B cell (primary cell): ENCODE measurements around the gene CHIA. TPM values are rescaled to one million over a fixed set of nuclear protein-coding genes. Genes with fewer than 3 reads are reported as not detected.

Experiments used
- ATAC-seq: fragments of 200-7000 bp; cut with Tn5 transposase; one replicate; pipeline ENCODE4 v1.10.0; 2021; ENCODE audit warnings: low read depth, mild to moderate bottlenecking, moderate number of reproducible peaks, moderate library complexity
- CTCF ChIA-PET: fragments of 350-600 bp; sonication (Branson Sonifier 250); formaldehyde crosslinking; loops from one replicate; lab custom pipeline; 2021; ENCODE audit warnings: antibody characterized with exemption, inconsistent platforms; lab: Charles Lee
- POLR2A ChIA-PET: fragments of 350-600 bp; sonication (Branson Sonifier 250); formaldehyde crosslinking; loops from one replicate; lab custom pipeline; 2021; ENCODE audit warnings: antibody characterized with exemption; lab: Charles Lee
- DNase-seq: peaks from one replicate; pipeline ENCODE4 v3.0.0; 2013
- H2AFZ ChIP-seq: 2 replicates; pipeline ENCODE4 v1.6.1; 2012; ENCODE audit warnings: mild to moderate bottlenecking, low read depth, low read length; ENCODE audit not compliant: insufficient read depth, poor library complexity, severe bottlenecking
- H3K27ac ChIP-seq, 2 donors: 1 replicate in 1 of 2; 2 replicates in 1 of 2; pipeline ENCODE4 v1.5.1; 2012 to 2013; ENCODE audit warnings: low read length in 2 of 2, mild to moderate bottlenecking in 2 of 2, moderate library complexity in 1 of 2
- H3K27me3 ChIP-seq, 4 experiments: fragments of 200-600 bp in 1 of 4; sonication (generic) in 1 of 4; replicated peaks in 1 of 4; 1 replicate in 2 of 4; 2 replicates in 2 of 4; pipeline versions ENCODE4 v1.6.1 to v1.7.0; 2013 to 2016; ENCODE audit warnings: low read length in 3 of 4, mild to moderate bottlenecking in 2 of 4, mixed read lengths in 1 of 4, moderate library complexity in 1 of 4; ENCODE audit not compliant: insufficient read depth in 4 of 4, control insufficient read depth in 3 of 4; ENCODE audit errors: control extremely low read depth in 1 of 4
- H3K36me3 ChIP-seq, 2 experiments: replicated peaks in 1 of 2; 1 replicate in 1 of 2; 2 replicates in 1 of 2; pipeline versions ENCODE4 v1.6.1 to v1.7.1; 2013; ENCODE audit warnings: low read length in 1 of 2; ENCODE audit not compliant: insufficient read depth in 2 of 2, control insufficient read depth in 1 of 2; ENCODE audit errors: control extremely low read depth in 1 of 2, extremely low read depth in 1 of 2
- H3K4me1 ChIP-seq, 2 donors: fragments of 200-600 bp in 1 of 2; sonication (generic) in 1 of 2; 1 replicate in 1 of 2; 2 replicates in 1 of 2; pipeline versions ENCODE4 v1.5.1 to v1.6.1; 2013 to 2017; ENCODE audit warnings: low read length in 2 of 2; ENCODE audit not compliant: control insufficient read depth in 2 of 2, insufficient read depth in 2 of 2
- H3K4me2 ChIP-seq: replicated peaks from 2 replicates; pipeline ENCODE3; 2012; ENCODE audit warnings: mild to moderate bottlenecking, low read depth, low read length; ENCODE audit not compliant: poor library complexity, severe bottlenecking
- H3K4me3 ChIP-seq, 5 experiments: fragments of 200-600 bp in 1 of 5; sonication (generic) in 1 of 5; 1 replicate in 3 of 5; 2 replicates in 2 of 5; pipeline versions ENCODE4 v1.5.1 to v1.7.0; 2011 to 2016; ENCODE audit warnings: low read length in 4 of 5, mild to moderate bottlenecking in 4 of 5, low read depth in 2 of 5, control low read depth in 1 of 5, moderate library complexity in 1 of 5; ENCODE audit not compliant: insufficient read depth in 1 of 5; ENCODE audit errors: control extremely low read depth in 1 of 5, extremely low read depth in 1 of 5
- H3K79me2 ChIP-seq: fragments of 200-600 bp; sonication (generic); one replicate; pipeline ENCODE4 v1.6.0; 2016; ENCODE audit warnings: low read length; ENCODE audit not compliant: control insufficient read depth, insufficient read depth
- H3K9ac ChIP-seq: fragments of 200-600 bp; sonication (generic); 2 replicates; pipeline ENCODE4 v1.6.1; 2017; ENCODE audit warnings: mild to moderate bottlenecking, low read length, moderate library complexity
- H3K9me3 ChIP-seq, 3 donors: one replicate each; pipeline versions ENCODE4 v1.6.1 to v1.7.1; 2013; ENCODE audit warnings: low read length in 2 of 3; ENCODE audit not compliant: control insufficient read depth in 2 of 3, insufficient read depth in 1 of 3; ENCODE audit errors: control extremely low read depth in 1 of 3
- H4K20me1 ChIP-seq: 2 replicates; pipeline ENCODE4 v1.6.0; 2012; ENCODE audit warnings: mild to moderate bottlenecking, low read length; ENCODE audit not compliant: insufficient read depth, control insufficient read depth, poor library complexity, severe bottlenecking
- H3K27ac Mint-ChIP-seq: one replicate; pipeline ENCODE4 v1.8.0; 2021; ENCODE audit warnings: mixed read lengths
- H3K27me3 Mint-ChIP-seq: one replicate; pipeline ENCODE4 v1.8.0; 2021; ENCODE audit warnings: mixed read lengths
- H3K4me1 Mint-ChIP-seq: one replicate; pipeline ENCODE4 v1.8.0; 2021; ENCODE audit warnings: mixed read lengths
- H3K4me3 Mint-ChIP-seq: one replicate; pipeline ENCODE4 v1.8.0; 2021; ENCODE audit warnings: mixed read lengths
- H3K9me3 Mint-ChIP-seq: one replicate; pipeline ENCODE4 v1.8.0; 2022; ENCODE audit warnings: mixed read lengths; ENCODE audit not compliant: insufficient read depth
- EZH2 ChIP-seq: IDR thresholded peaks from 2 replicates; pipeline ENCODE4 v1.6.1; 2012; ENCODE audit warnings: borderline replicate concordance, low read depth, mild to moderate bottlenecking, moderate library complexity, low read length; ENCODE audit not compliant: insufficient read depth, poor library complexity, severe bottlenecking
- WGBS: methylation state at CpG from one replicate; pipeline ENCODE4 v1.1.5; 2013; ENCODE audit warnings: missing lambda C conversion rate; ENCODE audit not compliant: insufficient coverage; 5-methylcytosine and 5-hydroxymethylcytosine counted together
- intact Hi-C: fragments of 100-400 bp; cut with micrococcal nuclease; formaldehyde crosslinking; loops from one replicate; pipeline ENCODE4 v1.10.0; 2022
- polyA plus RNA-seq: library from polyadenylated mRNA; depleted of rRNA; stranded (reverse); fragments of >200 nt; gene quantifications from 2 replicates; pipeline ENCODE4 v1.2.3, GENCODE V29; 2012
- total RNA-seq, 2 donors: library from RNA; stranded (reverse); fragments of 120-200 nt in 1 of 2; gene quantifications; 1 replicate in 1 of 2; 2 replicates in 1 of 2; pipeline versions ENCODE4 v1.2.3 to v1.2.4, GENCODE V29; 2013 to 2022
- TF ChIP-seq, protein P1 (sequence below): fragments of 200-600 bp; IDR thresholded peaks from one replicate; pipeline ENCODE4 v1.8.0; 2022; ENCODE audit warnings: antibody characterized with exemption, mild to moderate bottlenecking

CHIA gene
- total and polyA plus RNA-seq, 2 donors (not counting 1 experiment from before 2014, with no cell fraction given) = not detected

DNA sequence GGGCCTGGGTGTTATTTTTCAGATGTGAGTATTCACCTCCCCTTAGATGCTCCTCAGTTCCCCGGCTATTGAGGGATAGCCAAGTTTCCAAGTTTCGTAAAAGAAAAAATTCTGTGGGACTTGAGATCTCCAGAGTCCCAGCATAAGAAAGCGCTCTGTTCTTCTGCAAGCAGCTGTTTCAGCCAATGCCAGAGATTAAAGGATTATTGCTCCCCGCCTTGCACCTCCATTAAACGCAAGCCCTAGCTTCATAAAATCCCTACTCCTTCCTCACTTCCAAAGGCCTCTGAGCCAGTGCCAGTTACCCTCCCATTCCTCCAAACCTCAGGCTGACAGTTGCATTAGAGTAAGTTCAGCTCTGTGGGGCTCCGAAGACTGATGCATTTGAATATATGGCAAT is 56.4 kb downstream of the CHIA start:
- peak overlapping the region; percentile 75 for H2AFZ ChIP-seq
- POLR2A ChIA-PET = interaction anchor here (1.4 kb wide), 1 partner anchor 131 kb away, joined by 9 read pairs; no protein-coding TSS in a partner anchor

DNA sequence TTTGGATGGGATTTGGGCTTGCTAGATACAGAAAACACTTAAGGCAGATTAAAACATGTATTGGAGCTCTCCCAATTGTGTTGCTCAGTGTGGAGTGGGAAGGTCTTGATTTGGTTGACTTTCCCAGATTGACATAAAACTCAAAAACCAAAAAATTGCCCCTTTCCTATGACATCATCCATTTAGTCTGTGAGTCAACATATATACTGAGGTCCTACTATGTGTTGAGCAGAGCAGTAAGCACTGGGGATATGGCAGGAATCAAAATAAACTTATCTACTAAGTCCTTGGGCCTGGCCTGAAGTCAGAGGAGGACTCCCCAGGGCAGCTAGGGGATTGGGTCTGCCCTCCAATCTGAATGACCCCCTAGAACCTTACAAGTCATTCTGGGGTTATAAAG is 61.0 kb downstream of the CHIA start:
- no peaks in the 10 kb centered on the region for H4K20me1 ChIP-seq
- no peaks in the 10 kb centered on the region for H3K27me3 Mint-ChIP-seq
- no peaks in the 10 kb centered on the region for H3K27me3 ChIP-seq
- no peak overlapping the region for H3K27ac Mint-ChIP-seq
- H3K4me3 Mint-ChIP-seq = no peak overlapping the region
- no peaks in the 10 kb centered on the region for H3K9me3 Mint-ChIP-seq
- intact Hi-C loops = no loop called here
- peaks cover 4% of the 10 kb centered on the region for H3K4me1 Mint-ChIP-seq
- H3K79me2 ChIP-seq = no peaks in the 10 kb centered on the region
- TF ChIP-seq EZH2 = no peak
- no peak overlapping the region for H3K9ac ChIP-seq
- H3K27ac ChIP-seq = no peak overlapping the region
- H3K36me3 ChIP-seq = no peaks in the 10 kb centered on the region
- DNase-seq (no peak), ATAC-seq (no peak)
- ChIA-PET POLR2A (no interaction called here), CTCF (no interaction called here)
- no peak overlapping the region for H3K4me2 ChIP-seq
- H2AFZ ChIP-seq = no peak overlapping the region
- H3K9me3 ChIP-seq = no peaks in the 10 kb centered on the region
- no peak overlapping the region for H3K4me3 ChIP-seq
- peaks cover 4% of the 10 kb centered on the region in 2 donors for H3K4me1 ChIP-seq

More for the DNA sequence above, 56.4 kb downstream of the CHIA start:
- Histone ChIP-seq H3K4me2 (peak overlapping the region; percentile 79), H3K36me3 (no peaks in the 10 kb centered on the region), H3K9me3 (no peaks in the 10 kb centered on the region), H4K20me1 (no peaks in the 10 kb centered on the region), H3K79me2 (no peaks in the 10 kb centered on the region), H3K27ac (peak overlapping the region; percentile 71 to 78), H3K4me3 (peak overlapping the region in 3 of 5 experiments; percentile 66 to 75 (median 72)), H3K9ac (peak overlapping the region; percentile 66), H3K4me1 (peaks cover 9 to 16% of the 10 kb centered on the region in 2 donors), H3K27me3 (no peaks in the 10 kb centered on the region)
- ATAC-seq = no peak
- peak overlapping the region; percentile 95 for H3K27ac Mint-ChIP-seq
- no peaks in the 10 kb centered on the region for H3K9me3 Mint-ChIP-seq
- intact Hi-C loops = loop anchor here (2.0 to 10.0 kb wide), 5 partner anchors 60 to 562 kb away; partner anchors contain the start of genes CEPT1 and DRAM2
- H3K4me3 Mint-ChIP-seq = peak overlapping the region; percentile 97
- CTCF ChIA-PET = interaction anchor here (0.8 to 2.9 kb wide), 9 partner anchors 13 to 131 kb away, joined by 3 to 14 read pairs (median 5); no protein-coding TSS in a partner anchor
- WGBS = 92% methylated on average over 4 of the region's 6 CpGs
- no peak for TF ChIP-seq EZH2
- TF ChIP-seq, protein P1, sequence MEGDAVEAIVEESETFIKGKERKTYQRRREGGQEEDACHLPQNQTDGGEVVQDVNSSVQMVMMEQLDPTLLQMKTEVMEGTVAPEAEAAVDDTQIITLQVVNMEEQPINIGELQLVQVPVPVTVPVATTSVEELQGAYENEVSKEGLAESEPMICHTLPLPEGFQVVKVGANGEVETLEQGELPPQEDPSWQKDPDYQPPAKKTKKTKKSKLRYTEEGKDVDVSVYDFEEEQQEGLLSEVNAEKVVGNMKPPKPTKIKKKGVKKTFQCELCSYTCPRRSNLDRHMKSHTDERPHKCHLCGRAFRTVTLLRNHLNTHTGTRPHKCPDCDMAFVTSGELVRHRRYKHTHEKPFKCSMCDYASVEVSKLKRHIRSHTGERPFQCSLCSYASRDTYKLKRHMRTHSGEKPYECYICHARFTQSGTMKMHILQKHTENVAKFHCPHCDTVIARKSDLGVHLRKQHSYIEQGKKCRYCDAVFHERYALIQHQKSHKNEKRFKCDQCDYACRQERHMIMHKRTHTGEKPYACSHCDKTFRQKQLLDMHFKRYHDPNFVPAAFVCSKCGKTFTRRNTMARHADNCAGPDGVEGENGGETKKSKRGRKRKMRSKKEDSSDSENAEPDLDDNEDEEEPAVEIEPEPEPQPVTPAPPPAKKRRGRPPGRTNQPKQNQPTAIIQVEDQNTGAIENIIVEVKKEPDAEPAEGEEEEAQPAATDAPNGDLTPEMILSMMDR = no peak
- H3K27me3 Mint-ChIP-seq = no peaks in the 10 kb centered on the region
- peaks cover 16% of the 10 kb centered on the region for H3K4me1 Mint-ChIP-seq
- DNase-seq = no peak
